HG03060 (cell line): ENCODE results near the gene KLF15.
"Not testable (repeated sequence)": the region's sequence is repeated elsewhere in the genome, so short reads cannot be mapped to it uniquely, and the experiment has no call there.

ENCODE experiments used
- ATAC-seq: cut with Tn5 transposase; IDR thresholded peaks from one replicate; pipeline ENCODE4 v1.9.1; 2021; ENCODE audit warnings: low read depth, moderate number of reproducible peaks; ENCODE audit not compliant: unreplicated experiment

KLF15 gene

GRCh38 chr3:126348308-126348920 is 8.8 kb downstream of the KLF15 start:
- ATAC-seq = no peak

GRCh38 chr3:126347543-126348161 is 9.6 kb downstream of the KLF15 start:
- ATAC-seq = no peak

- no peak for ATAC-seq
Measured at GRCh38 chr3:126346466-126346865, 10.7 kb downstream of the KLF15 start.

- no peak for ATAC-seq
Measured at GRCh38 chr3:126345641-126346460, 11.4 kb downstream of the KLF15 start.

- ATAC-seq = no peak
Measured at GRCh38 chr3:126345231-126345630, 12.0 kb downstream of the KLF15 start.

GRCh38 chr3:126344380-126345041 is 12.7 kb downstream of the KLF15 start:
- ATAC-seq = no peak

GRCh38 chr3:126343649-126344035 is 13.6 kb downstream of the KLF15 start:
- ATAC-seq = no peak

- ATAC-seq = no peak
Measured at GRCh38 chr3:126342991-126343648, 14.1 kb downstream of the KLF15 start.

- no peak for ATAC-seq
Measured at GRCh38 chr3:126342211-126342610, 15.0 kb downstream of the KLF15 start.

GRCh38 chr3:126341755-126342150 is 15.5 kb downstream of the KLF15 start:
- ATAC-seq = no peak

- no peak for ATAC-seq
Measured at GRCh38 chr3:126340943-126341754, 16.1 kb downstream of the KLF15 start.

- no peak for ATAC-seq
Measured at GRCh38 chr3:126340596-126340942, 16.6 kb downstream of the KLF15 start.

GRCh38 chr3:126340081-126340511 is 17.1 kb downstream of the KLF15 start:
- ATAC-seq = no peak

- ATAC-seq = no peak
Measured at GRCh38 chr3:126339466-126339865, 17.7 kb downstream of the KLF15 start.

GRCh38 chr3:126338790-126339288 is 18.4 kb downstream of the KLF15 start:
- no peak for ATAC-seq

GRCh38 chr3:126337980-126338651 is 19.1 kb downstream of the KLF15 start:
- ATAC-seq = no peak

- ATAC-seq = not testable (repeated sequence)
Measured at GRCh38 chr3:126331812-126332336, 25.3 kb downstream of the KLF15 start.

GRCh38 chr3:126329927-126330725 is 27.1 kb downstream of the KLF15 start:
- no peak for ATAC-seq
